Measurements from ENCODE around the gene LAMB1. TPM values are rescaled to one million over a fixed set of nuclear protein-coding genes. Genes with fewer than 3 reads are reported as not detected.
A peak's percentile ranks its signal among the peaks of the same experiment; 100 is the strongest.

The LAMB1 gene
- total and polyA plus RNA-seq, 2 of the 13 experiments (the other 11 are each of a cell fraction or from before 2014, with no cell fraction given) = 109 to 124 TPM

DNA sequence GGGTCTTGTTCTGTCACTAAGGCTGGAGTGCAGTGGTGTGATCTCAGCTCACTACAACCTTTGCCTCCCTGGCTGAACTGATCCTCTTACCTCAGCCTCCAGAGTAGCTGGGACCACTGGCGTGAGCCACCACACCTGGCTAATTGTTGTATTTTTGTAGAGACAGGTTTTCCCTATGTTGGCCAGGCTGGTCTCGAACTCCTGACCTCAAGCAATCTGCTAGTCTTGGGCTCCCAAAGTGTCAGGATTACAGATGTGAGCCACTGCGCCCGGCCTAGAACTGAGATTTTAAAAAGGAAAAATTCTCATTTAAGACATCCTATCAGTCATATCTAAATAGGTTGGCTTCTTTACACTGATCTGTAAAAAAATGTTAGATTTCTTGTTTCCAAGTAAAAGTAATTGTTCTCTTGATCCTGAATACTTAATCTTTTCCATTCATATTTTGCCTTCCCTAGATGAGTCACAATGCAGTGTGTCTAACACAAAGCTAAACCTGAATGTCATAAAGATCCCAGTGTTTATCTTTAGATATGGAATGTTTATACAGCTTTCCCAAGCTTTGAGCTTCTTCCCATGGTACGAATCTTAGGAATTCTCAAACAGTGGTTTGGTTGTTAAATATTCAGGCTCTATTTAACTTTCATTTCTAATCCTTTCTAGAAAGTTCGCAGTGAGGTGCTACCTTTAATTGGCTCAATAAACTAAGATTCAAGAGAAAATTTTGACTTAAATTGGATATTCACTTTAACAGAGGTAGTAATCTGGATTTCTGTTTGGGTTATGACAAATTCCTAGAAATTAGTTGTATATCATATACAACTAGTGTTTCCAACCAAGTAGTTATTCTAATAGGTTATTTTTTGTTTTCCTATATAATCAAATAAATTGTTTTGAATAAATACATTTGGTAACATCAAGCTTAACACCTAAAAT lies 12.1 kb upstream of the LAMB1 start (continued):
- TF ChIP-seq TSC22D2 (CRISPR knock-in tag; IDR thresholded peaks at IDR 0.05; ENCODE audit: borderline replicate concordance) (no peak), ZNF333 (CRISPR knock-in tag; IDR thresholded peaks at IDR 0.05; ENCODE audit: borderline replicate concordance) (no peak), ZNF7 (CRISPR knock-in tag; IDR thresholded peaks at IDR 0.05) (no peak), ZNF780A (CRISPR knock-in tag; IDR thresholded peaks at IDR 0.05) (no peak), ZFP36 (IDR thresholded peaks at IDR 0.05; ENCODE audit: borderline replicate concordance, low read depth, low read length, partially characterized antibody) (no peak), MED1 (CRISPR knock-in tag; IDR thresholded peaks at IDR 0.05) (peak; percentile 63), NFE2L2 (IDR thresholded peaks at IDR 0.05; ENCODE audit: low read length) (no peak), CCAR2 (optimal IDR thresholded peaks at IDR 0.05; ENCODE audit: low read depth, low read length) (no peak), BORCS8-MEF2B (CRISPR knock-in tag; IDR thresholded peaks at IDR 0.05) (no peak), MZF1 (CRISPR knock-in tag; IDR thresholded peaks at IDR 0.05; ENCODE audit: borderline replicate concordance) (no peak), ZNF441 (CRISPR knock-in tag; IDR thresholded peaks at IDR 0.05; ENCODE audit: borderline replicate concordance) (no peak), RFX3 (CRISPR knock-in tag; IDR thresholded peaks at IDR 0.05) (no peak), ZBTB1 (CRISPR knock-in tag; IDR thresholded peaks at IDR 0.05; ENCODE audit: borderline replicate concordance) (no peak), DMAP1 (CRISPR knock-in tag; IDR thresholded peaks at IDR 0.05) (no peak), ELF1 (CRISPR knock-in tag; IDR thresholded peaks at IDR 0.05) (no peak), PTBP1 (IDR thresholded peaks at IDR 0.05; ENCODE audit: low read depth, low read length, poor library complexity, severe bottlenecking) (no peak), RNF2 (conservative IDR thresholded peaks at IDR 0.05; ENCODE audit: low read depth) (no peak)
- TF ChIP-seq, protein P1, sequence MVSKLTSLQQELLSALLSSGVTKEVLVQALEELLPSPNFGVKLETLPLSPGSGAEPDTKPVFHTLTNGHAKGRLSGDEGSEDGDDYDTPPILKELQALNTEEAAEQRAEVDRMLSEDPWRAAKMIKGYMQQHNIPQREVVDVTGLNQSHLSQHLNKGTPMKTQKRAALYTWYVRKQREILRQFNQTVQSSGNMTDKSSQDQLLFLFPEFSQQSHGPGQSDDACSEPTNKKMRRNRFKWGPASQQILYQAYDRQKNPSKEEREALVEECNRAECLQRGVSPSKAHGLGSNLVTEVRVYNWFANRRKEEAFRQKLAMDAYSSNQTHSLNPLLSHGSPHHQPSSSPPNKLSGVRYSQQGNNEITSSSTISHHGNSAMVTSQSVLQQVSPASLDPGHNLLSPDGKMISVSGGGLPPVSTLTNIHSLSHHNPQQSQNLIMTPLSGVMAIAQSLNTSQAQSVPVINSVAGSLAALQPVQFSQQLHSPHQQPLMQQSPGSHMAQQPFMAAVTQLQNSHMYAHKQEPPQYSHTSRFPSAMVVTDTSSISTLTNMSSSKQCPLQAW (CRISPR knock-in tag; IDR thresholded peaks at IDR 0.05) = no peak
- TF ChIP-seq, protein P2, sequence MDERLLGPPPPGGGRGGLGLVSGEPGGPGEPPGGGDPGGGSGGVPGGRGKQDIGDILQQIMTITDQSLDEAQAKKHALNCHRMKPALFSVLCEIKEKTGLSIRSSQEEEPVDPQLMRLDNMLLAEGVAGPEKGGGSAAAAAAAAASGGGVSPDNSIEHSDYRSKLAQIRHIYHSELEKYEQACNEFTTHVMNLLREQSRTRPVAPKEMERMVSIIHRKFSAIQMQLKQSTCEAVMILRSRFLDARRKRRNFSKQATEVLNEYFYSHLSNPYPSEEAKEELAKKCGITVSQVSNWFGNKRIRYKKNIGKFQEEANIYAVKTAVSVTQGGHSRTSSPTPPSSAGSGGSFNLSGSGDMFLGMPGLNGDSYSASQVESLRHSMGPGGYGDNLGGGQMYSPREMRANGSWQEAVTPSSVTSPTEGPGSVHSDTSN (CRISPR knock-in tag; IDR thresholded peaks at IDR 0.05) = no peak
- TF ChIP-seq, protein P3, sequence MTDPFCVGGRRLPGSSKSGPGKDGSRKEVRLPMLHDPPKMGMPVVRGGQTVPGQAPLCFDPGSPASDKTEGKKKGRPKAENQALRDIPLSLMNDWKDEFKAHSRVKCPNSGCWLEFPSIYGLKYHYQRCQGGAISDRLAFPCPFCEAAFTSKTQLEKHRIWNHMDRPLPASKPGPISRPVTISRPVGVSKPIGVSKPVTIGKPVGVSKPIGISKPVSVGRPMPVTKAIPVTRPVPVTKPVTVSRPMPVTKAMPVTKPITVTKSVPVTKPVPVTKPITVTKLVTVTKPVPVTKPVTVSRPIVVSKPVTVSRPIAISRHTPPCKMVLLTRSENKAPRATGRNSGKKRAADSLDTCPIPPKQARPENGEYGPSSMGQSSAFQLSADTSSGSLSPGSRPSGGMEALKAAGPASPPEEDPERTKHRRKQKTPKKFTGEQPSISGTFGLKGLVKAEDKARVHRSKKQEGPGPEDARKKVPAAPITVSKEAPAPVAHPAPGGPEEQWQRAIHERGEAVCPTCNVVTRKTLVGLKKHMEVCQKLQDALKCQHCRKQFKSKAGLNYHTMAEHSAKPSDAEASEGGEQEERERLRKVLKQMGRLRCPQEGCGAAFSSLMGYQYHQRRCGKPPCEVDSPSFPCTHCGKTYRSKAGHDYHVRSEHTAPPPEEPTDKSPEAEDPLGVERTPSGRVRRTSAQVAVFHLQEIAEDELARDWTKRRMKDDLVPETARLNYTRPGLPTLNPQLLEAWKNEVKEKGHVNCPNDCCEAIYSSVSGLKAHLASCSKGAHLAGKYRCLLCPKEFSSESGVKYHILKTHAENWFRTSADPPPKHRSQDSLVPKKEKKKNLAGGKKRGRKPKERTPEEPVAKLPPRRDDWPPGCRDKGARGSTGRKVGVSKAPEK (CRISPR knock-in tag; IDR thresholded peaks at IDR 0.05; ENCODE audit: borderline replicate concordance) = no peak

Data from HepG2 (cell line).